K562 (cell line): ENCODE results near the gene LTA. TPM values are rescaled to one million over a fixed set of nuclear protein-coding genes. Genes with fewer than 3 reads are reported as not detected.
A peak's percentile ranks its signal among the peaks of the same experiment; 100 is the strongest.

Source experiments
- FOXJ3 ChIP-seq: sonication (generic); formaldehyde crosslinking; IDR thresholded peaks from 2 replicates; pipeline ENCODE4 v1.4.0; 2020; ENCODE audit warnings: mild to moderate bottlenecking, missing genetic modification reagents
- GABPB2 ChIP-seq: fragments of 250-450 bp; sonication (Bioruptor Pico); conservative IDR thresholded peaks from 2 replicates; pipeline ENCODE4 v1.5.1; 2021; ENCODE audit warnings: mild to moderate bottlenecking
- HSF4 ChIP-seq: fragments of 250-450 bp; sonication (Bioruptor Pico); IDR thresholded peaks from 2 replicates; pipeline ENCODE4 v2.1.2; 2022; ENCODE audit warnings: mild to moderate bottlenecking, moderate library complexity, borderline replicate concordance
- KDM1A ChIP-seq, 2 experiments: fragments of 450-650 bp; IDR thresholded peaks; 2 replicates each; pipeline ENCODE4 v1.6.1; 2016; ENCODE audit warnings: mild to moderate bottlenecking in 2 of 2
- KLF16 ChIP-seq: IDR thresholded peaks from 2 replicates; pipeline ENCODE4 v1.6.1; 2016; ENCODE audit warnings: antibody characterized with exemption
- MAFG ChIP-seq: fragments of 450-650 bp; conservative IDR thresholded peaks from 2 replicates; pipeline ENCODE4 v1.6.1; 2016; ENCODE audit warnings: missing genetic modification characterization, missing compliant biosample characterization
- MCM3 ChIP-seq: fragments of 450-650 bp; IDR thresholded peaks from 2 replicates; pipeline ENCODE4 v1.6.1; 2016
- NCOR1 ChIP-seq: fragments of 450-650 bp; IDR thresholded peaks from 2 replicates; pipeline ENCODE4 v1.6.1; 2016; ENCODE audit warnings: mild to moderate bottlenecking, moderate library complexity
- NFE2L1 ChIP-seq: fragments of 450-650 bp; IDR thresholded peaks from 2 replicates; pipeline ENCODE4 v1.6.1; 2016; ENCODE audit warnings: missing genetic modification characterization, low read depth, mild to moderate bottlenecking, missing compliant biosample characterization, moderate library complexity, borderline replicate concordance
- NFIC ChIP-seq: fragments of 450-650 bp; IDR thresholded peaks from 2 replicates; pipeline ENCODE4 v1.6.1; 2017; ENCODE audit warnings: mild to moderate bottlenecking, inconsistent platforms
- NFXL1 ChIP-seq: fragments of 450-650 bp; formaldehyde crosslinking; IDR thresholded peaks from 2 replicates; pipeline ENCODE4 v1.4.0; 2021; ENCODE audit warnings: mild to moderate bottlenecking
- PML ChIP-seq: IDR thresholded peaks from 2 replicates; pipeline ENCODE4 v1.6.1; 2012; ENCODE audit warnings: low read length, inconsistent platforms
- SETDB1 ChIP-seq: IDR thresholded peaks from one replicate; pipeline ENCODE4 v1.6.1; 2012; ENCODE audit warnings: low read length, control low read depth, inconsistent platforms
- SIN3A ChIP-seq, 2 experiments: fragments of 150-350 bp in 1 of 2; IDR thresholded peaks; 2 replicates each; pipeline ENCODE4 v1.6.1; 2011 to 2016; ENCODE audit warnings: borderline replicate concordance in 2 of 2, low read depth in 2 of 2, low read length in 2 of 2, mild to moderate bottlenecking in 2 of 2, moderate library complexity in 2 of 2; ENCODE audit not compliant: control insufficient read depth in 1 of 2
- SRF ChIP-seq, 2 experiments: fragments of 250-450, 450-650 bp in 1 of 2; sonication (Bioruptor Pico) in 1 of 2; sonication (generic) in 1 of 2; formaldehyde crosslinking; IDR thresholded peaks; 2 replicates each; pipeline versions ENCODE4 v1.5.0 to v1.5.1; 2020 to 2022; ENCODE audit warnings: mild to moderate bottlenecking in 1 of 2, missing genetic modification reagents in 1 of 2
- SRSF1 ChIP-seq: fragments of 200-400 bp; formaldehyde crosslinking; IDR thresholded peaks from 2 replicates; pipeline ENCODE4 v1.6.1; 2017; ENCODE audit warnings: mild to moderate bottlenecking, low read depth, low read length, moderate library complexity
- TAF15 ChIP-seq: fragments of 200-400 bp; formaldehyde crosslinking; IDR thresholded peaks from 2 replicates; pipeline ENCODE4 v1.6.1; 2017; ENCODE audit warnings: mild to moderate bottlenecking, low read depth, low read length, moderate library complexity
- TBL1XR1 ChIP-seq, 2 experiments: IDR thresholded peaks; 2 replicates each; pipeline ENCODE4 v1.6.1; 2012; ENCODE audit warnings: improper control_type of control experiment in 2 of 2, low read length in 2 of 2, mild to moderate bottlenecking in 1 of 2
- YBX1 ChIP-seq: fragments of 450-650 bp; IDR thresholded peaks from 2 replicates; pipeline ENCODE4 v1.7.1; 2016; ENCODE audit warnings: mild to moderate bottlenecking
- ZBTB7A ChIP-seq: IDR thresholded peaks from 2 replicates; pipeline ENCODE4 v1.6.1; 2011; ENCODE audit warnings: low read depth, mild to moderate bottlenecking, low read length, moderate library complexity, borderline replicate concordance; ENCODE audit not compliant: control insufficient read depth
- ZKSCAN8 ChIP-seq: fragments of 200-800 bp; sonication (Bioruptor generic); IDR thresholded peaks from 2 replicates; pipeline ENCODE4 v1.6.1; 2016; ENCODE audit warnings: missing genetic modification characterization, missing compliant biosample characterization
- ZNF140 ChIP-seq: fragments of 250-450 bp; sonication (Bioruptor Pico); IDR thresholded peaks from 2 replicates; pipeline ENCODE4 v1.8.0; 2021; ENCODE audit warnings: moderate library complexity, mild to moderate bottlenecking, inconsistent platforms
- ZNF212 ChIP-seq: fragments of 450-650 bp; formaldehyde crosslinking; IDR thresholded peaks from 2 replicates; pipeline ENCODE4 v1.4.0; 2020; ENCODE audit warnings: mild to moderate bottlenecking
- polyA plus RNA-seq, 8 experiments: library from polyadenylated mRNA; depleted of rRNA in 4 of 8; stranded (reverse) in 5 of 8; unstranded in 3 of 8; fragments of >200 nt; fragmentation: Nextera tagmentation in 2 of 8; fragmentation: Illumina TruSeq in 1 of 8; extraction: Ambion mirVana in 2 of 8; extraction: Trizol in 1 of 8; gene quantifications; 2 replicates each; pipeline versions ENCODE4 v1.2.1 to v1.2.3, GENCODE V29; 2011 to 2014; ENCODE audit warnings: inconsistent platforms in 1 of 8, missing spikeins in 1 of 8
- total RNA-seq, 7 experiments: library from RNA; depleted of rRNA in 6 of 7; stranded (reverse); fragments of >200 nt in 6 of 7; fragmentation: Illumina TruSeq in 2 of 7; extraction: Trizol in 2 of 7; gene quantifications; 2 replicates each; pipeline versions ENCODE4 v1.2.1 to v1.2.3, GENCODE V29; 2011 to 2021; ENCODE audit warnings: low replicate concordance in 1 of 7
- TF ChIP-seq, protein P1 (sequence below): fragments of 450-650 bp; formaldehyde crosslinking; IDR thresholded peaks from 2 replicates; pipeline ENCODE4 v1.4.0; 2022; ENCODE audit warnings: missing genetic modification characterization
- TF ChIP-seq, protein P2 (sequence below): fragments of 250-450 bp; sonication (Bioruptor Pico); IDR thresholded peaks from 2 replicates; pipeline ENCODE4 v1.8.0; 2021; ENCODE audit warnings: borderline replicate concordance, mild to moderate bottlenecking, moderate library complexity; ENCODE audit not compliant: poor library complexity, severe bottlenecking
- TF ChIP-seq, protein P3 (sequence below): fragments of 250-450 bp; sonication (Bioruptor Pico); IDR thresholded peaks from 2 replicates; pipeline ENCODE4 v1.4.0; 2020; ENCODE audit warnings: mild to moderate bottlenecking, moderate library complexity

Gene LTA
- total and polyA plus RNA-seq, 9 of the 15 experiments (the other 6 are each of a cell fraction or from before 2014, with no cell fraction given): 0.80 TPM; not detected in 8

DNA sequence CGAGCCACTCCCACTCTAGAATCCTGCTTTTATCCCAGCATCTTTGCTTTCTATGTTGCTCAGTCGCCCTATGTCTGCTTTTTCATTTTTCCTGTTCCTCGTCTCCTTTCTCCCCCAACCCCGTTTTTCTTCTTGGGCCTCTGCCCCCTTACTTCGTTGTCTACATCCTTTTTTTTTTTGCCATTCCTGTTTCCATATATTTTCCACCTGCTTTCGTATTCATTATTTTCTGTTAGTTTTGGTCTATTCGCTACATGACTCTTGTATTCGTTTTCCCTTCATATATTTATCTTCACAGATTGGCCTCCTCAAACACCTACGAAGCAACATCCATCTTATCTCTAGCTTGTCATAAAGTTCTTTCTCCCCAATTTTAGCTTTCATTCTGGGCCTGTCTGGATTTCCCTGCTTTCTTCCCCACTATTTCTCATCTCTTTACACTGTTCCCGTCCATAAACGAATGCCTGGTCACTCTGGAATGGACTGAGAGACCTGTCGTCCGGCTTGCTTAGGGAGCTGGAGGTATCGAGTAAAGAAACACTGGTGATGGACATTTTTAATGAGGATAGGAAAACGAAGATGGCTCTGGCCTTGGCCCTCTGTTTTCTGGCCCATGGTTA, 49.3 kb downstream of the LTA start (continued):
- TF ChIP-seq HSF4 (CRISPR knock-in tag): no peak
- TF ChIP-seq TBL1XR1 (IDR thresholded peaks at IDR 0.05; ENCODE audit: low read length in 2 of 2): no peak
- TF ChIP-seq, protein P1, sequence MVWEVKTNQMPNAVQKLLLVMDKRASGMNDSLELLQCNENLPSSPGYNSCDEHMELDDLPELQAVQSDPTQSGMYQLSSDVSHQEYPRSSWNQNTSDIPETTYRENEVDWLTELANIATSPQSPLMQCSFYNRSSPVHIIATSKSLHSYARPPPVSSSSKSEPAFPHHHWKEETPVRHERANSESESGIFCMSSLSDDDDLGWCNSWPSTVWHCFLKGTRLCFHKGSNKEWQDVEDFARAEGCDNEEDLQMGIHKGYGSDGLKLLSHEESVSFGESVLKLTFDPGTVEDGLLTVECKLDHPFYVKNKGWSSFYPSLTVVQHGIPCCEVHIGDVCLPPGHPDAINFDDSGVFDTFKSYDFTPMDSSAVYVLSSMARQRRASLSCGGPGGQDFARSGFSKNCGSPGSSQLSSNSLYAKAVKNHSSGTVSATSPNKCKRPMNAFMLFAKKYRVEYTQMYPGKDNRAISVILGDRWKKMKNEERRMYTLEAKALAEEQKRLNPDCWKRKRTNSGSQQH (CRISPR knock-in tag): 0 out of 2 replicates have a peak, but pooled peaks have one; percentile 33
- no peak for TF ChIP-seq SETDB1
- 0 out of 4 replicates have a peak, but pooled peaks of 1 of the 2 experiments have one; percentile 48 for TF ChIP-seq SIN3A (IDR thresholded peaks at IDR 0.05; ENCODE audit: borderline replicate concordance in 2 of 2, control insufficient read depth in 1 of 2, low read depth in 2 of 2, low read length in 2 of 2)
- no peak for TF ChIP-seq SRSF1
- TF ChIP-seq SRF (CRISPR knock-in tag; IDR thresholded peaks at IDR 0.05): no peak
- TF ChIP-seq, protein P2, sequence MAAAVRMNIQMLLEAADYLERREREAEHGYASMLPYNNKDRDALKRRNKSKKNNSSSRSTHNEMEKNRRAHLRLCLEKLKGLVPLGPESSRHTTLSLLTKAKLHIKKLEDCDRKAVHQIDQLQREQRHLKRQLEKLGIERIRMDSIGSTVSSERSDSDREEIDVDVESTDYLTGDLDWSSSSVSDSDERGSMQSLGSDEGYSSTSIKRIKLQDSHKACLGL (CRISPR knock-in tag): no peak
- TF ChIP-seq NFE2L1 (tag): no peak
- TF ChIP-seq, protein P3, sequence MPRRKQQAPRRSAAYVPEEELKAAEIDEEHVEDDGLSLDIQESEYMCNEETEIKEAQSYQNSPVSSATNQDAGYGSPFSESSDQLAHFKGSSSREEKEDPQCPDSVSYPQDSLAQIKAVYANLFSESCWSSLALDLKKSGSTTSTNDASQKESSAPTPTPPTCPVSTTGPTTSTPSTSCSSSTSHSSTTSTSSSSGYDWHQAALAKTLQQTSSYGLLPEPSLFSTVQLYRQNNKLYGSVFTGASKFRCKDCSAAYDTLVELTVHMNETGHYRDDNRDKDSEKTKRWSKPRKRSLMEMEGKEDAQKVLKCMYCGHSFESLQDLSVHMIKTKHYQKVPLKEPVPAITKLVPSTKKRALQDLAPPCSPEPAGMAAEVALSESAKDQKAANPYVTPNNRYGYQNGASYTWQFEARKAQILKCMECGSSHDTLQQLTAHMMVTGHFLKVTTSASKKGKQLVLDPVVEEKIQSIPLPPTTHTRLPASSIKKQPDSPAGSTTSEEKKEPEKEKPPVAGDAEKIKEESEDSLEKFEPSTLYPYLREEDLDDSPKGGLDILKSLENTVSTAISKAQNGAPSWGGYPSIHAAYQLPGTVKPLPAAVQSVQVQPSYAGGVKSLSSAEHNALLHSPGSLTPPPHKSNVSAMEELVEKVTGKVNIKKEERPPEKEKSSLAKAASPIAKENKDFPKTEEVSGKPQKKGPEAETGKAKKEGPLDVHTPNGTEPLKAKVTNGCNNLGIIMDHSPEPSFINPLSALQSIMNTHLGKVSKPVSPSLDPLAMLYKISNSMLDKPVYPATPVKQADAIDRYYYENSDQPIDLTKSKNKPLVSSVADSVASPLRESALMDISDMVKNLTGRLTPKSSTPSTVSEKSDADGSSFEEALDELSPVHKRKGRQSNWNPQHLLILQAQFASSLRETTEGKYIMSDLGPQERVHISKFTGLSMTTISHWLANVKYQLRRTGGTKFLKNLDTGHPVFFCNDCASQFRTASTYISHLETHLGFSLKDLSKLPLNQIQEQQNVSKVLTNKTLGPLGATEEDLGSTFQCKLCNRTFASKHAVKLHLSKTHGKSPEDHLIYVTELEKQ (CRISPR knock-in tag): no peak
- TF ChIP-seq GABPB2: no peak
- no peak for TF ChIP-seq KLF16
- TF ChIP-seq ZNF140 (CRISPR knock-in tag): no peak
- TF ChIP-seq NFXL1 (CRISPR knock-in tag): no peak
- TF ChIP-seq PML: no peak; the same call in 1 of the 2 replicates
- no peak for TF ChIP-seq MAFG (tag)
- TF ChIP-seq ZBTB7A: no peak
- no peak for TF ChIP-seq TAF15
- TF ChIP-seq KDM1A (IDR thresholded peaks at IDR 0.05): no peak
- TF ChIP-seq NFIC: no peak
- TF ChIP-seq NCOR1: no peak
- no peak; the same call in 1 of the 2 replicates for TF ChIP-seq YBX1
- no peak for TF ChIP-seq ZNF212
- no peak for TF ChIP-seq ZKSCAN8 (CRISPR knock-in tag)
- no peak for TF ChIP-seq FOXJ3 (CRISPR knock-in tag)
- no peak for TF ChIP-seq MCM3
